Measurements from ENCODE around the gene HSPBP1.

HSPBP1 gene

GRCh38 chr19:55254625-55254977 lies 25.3 kb downstream of the HSPBP1 start:
- no peak for DNase-seq (ENCODE audit: low spot score)

- DNase-seq (ENCODE audit: low spot score), result no peak
Observed at GRCh38 chr19:55253842-55254624, 25.9 kb downstream of the HSPBP1 start.

DNA sequence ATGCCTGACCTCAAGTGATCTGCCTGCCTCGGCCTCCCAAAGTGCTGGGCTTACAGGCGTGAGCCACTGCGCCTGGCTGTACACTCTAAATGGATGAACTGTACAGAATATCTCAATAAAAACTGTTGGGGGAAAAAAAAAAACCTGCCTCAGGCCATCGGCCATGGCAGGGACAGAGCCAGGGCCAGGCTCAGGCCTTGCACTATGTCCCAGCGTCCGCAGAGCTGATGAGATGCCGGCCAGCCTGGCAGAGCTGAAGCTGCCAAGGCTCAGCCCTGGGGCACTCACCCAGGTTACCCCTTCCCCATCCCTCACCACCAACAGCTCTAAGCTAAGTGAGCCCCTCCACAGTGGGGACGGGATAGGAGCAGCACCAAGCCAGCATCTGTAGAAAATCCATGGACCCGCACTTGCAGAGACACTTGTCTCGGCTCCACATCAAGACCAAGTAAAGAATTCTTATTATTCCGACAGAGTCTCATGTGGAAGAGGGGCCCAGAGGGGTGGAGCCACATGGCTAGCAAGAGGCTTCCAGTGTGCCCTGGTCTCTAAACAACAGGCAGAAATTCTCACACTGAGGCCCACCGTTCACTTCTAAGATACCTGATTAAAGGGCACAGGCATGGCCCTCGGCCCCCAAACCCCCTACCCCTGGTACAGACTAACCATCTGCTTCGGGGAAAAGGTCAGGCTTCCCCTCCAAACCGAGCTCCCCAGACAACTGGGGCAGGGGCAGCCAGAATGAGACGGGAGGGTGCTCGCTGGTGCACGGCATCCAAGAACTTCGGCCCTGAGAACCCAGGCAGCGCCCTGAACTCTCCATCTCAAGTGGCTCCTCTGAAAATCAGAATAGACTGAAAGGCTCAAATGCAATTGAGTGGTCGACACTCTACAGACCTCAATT lies 26.9 kb downstream of the HSPBP1 start:
- DNase-seq (ENCODE audit: low spot score), result no peak

- no peak for DNase-seq (ENCODE audit: low spot score)
Observed at GRCh38 chr19:55251341-55252081, 28.4 kb downstream of the HSPBP1 start.

GRCh38 chr19:55250262-55251036 lies 29.5 kb downstream of the HSPBP1 start:
- DNase-seq (ENCODE audit: low spot score), result no peak

DNA sequence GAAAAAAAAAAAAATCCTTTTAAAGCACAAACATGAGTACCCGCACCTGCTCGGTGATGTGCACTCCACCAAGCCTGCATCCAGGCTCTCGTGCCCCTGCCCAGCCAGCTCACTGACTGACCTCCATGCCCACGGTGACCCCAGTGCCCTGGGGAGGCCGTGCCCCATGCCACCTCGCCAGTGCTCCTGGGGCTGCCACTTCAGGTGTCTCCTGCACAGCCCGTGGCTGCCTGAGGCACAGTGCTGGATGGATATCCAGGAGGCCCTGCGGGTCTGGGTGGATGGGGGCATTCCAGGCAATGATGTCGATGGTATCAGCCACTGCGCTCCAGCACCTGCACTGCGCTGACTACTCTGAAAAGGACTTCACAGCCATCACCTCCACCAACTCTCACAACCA lies 30.1 kb downstream of the HSPBP1 start:
- DNase-seq (ENCODE audit: low spot score), result no peak

GRCh38 chr19:55248704-55249103 lies 31.2 kb downstream of the HSPBP1 start:
- DNase-seq (ENCODE audit: low spot score), result no peak

DNA sequence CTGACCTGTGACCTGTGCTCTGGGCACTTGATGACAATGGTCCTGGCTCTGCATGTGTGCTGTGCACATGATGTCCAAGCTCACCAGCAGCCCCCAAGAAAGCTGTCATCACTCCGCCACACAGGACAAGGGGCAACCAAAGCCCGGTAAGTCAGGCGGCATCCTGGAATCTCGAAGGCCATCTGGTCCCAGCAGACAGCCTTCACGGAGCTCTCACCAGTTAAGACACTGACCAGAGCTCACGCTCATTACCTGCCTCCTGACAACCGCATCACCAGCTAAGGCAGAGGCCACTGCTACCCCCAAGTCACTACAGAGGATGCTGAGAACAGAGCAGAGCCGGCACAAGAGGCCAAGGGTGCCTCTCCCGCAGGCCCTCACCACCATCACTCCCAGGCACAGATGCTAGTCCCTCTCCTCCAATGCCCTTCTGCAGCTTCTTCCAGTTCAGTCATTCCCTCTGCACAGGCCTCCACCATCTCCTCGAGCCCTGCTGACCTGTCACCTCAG lies 31.7 kb downstream of the HSPBP1 start:
- no peak for DNase-seq (ENCODE audit: low spot score)

DNA sequence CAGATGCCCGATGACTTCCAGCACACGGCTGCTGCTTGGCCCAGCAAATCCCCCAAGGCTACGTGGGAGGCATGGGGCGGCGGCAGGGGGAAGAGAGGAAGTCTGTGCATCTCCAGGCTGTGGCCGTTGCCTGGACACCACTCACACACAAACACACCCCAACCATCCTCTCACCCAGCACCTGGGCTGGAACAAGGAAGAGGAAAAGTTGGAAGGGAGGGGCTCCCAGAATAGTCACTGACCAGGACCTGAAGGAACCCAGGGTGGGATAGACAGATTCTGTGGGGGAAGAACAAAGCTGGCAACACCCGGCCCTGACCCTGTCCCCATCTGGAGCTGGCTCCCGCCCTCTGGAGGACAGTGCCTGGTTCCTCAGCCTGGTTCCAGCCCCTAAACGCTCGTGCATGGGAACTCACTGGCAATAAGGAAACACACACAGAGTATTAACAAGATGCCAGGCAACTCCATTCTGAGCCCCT lies 32.2 kb downstream of the HSPBP1 start:
- no peak for DNase-seq (ENCODE audit: low spot score)

- DNase-seq (ENCODE audit: low spot score), result no peak
Observed at GRCh38 chr19:55246462-55247451, 33.2 kb downstream of the HSPBP1 start.

- no peak for DNase-seq (ENCODE audit: low spot score)
Observed at GRCh38 chr19:55245236-55245904, 34.5 kb downstream of the HSPBP1 start.

- DNase-seq (ENCODE audit: low spot score), result no peak
Observed at GRCh38 chr19:55244004-55244680, 35.8 kb downstream of the HSPBP1 start.

GRCh38 chr19:55242517-55242916 lies 37.4 kb downstream of the HSPBP1 start:
- DNase-seq (ENCODE audit: low spot score), result no peak

- no peak for DNase-seq (ENCODE audit: low spot score)
Observed at GRCh38 chr19:55241935-55242464, 37.9 kb downstream of the HSPBP1 start.

DNA sequence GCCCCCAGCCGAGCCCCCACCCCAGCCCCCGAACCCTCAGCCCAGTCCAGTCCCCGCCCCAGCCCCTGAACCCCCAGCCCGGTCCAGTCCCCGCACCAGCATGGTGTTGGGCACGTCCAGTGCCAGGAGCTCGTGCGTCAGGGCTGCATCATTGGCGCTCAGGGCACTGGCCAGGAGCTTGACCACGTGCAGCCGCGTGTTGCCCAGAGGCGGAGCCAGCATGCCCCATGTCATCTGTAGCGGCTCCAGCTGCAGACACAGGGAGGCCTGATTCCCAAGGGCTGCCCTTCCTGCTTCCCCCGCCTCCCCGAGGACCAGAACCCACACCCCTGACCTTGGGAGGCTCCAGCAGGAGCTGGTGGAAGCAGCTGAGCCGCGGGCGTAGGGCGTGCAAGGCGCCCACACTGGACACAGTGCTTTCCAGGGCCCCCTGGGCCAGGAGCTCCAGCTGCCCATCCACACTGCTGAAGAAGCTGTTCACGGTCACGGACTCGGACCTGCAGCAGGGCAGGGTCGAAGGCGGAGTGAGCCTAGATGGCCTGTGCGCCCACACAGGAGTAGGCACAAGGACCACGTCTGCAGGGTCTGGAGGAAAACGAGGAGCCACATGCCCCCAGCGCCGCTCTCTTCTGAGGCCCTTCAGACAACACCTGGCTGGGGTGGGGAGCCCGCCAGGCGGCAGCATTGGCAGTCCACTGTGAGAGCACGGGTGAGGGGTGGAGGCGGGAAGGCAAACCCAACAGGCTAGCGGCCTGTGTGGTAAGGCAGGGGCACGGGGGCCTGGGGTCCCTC lies 38.6 kb downstream of the HSPBP1 start:
- DNase-seq (ENCODE audit: low spot score), result no peak

- no peak for DNase-seq (ENCODE audit: low spot score)
Observed at GRCh38 chr19:55240713-55241020, 39.2 kb downstream of the HSPBP1 start.

DNA sequence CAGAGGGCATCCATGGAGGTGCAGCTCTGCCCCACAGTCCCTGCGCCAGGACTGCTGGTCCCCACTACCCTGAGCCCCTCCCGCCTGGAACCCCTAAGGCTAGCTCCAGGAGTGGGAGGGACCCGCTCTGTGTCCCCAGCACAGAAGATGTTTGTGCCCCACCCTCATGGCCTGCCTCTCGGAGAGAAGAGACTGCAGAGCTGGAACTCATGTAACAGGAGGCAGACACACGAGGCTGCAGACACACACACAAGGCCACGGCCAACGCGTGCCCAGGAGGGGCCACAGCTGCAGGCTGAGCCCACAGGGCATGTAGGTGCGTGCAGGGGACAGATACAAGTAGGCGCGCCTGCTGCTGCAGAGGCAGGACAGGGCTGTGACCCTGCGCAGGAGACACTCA lies 40.9 kb downstream of the HSPBP1 start:
- DNase-seq (ENCODE audit: low spot score), result no peak

GRCh38 chr19:55238030-55238429 lies 41.9 kb downstream of the HSPBP1 start:
- no peak for DNase-seq (ENCODE audit: low spot score)
